K562 (cell line): ENCODE results near the gene LRRC58. TPM values are rescaled to one million over a fixed set of nuclear protein-coding genes. Genes with fewer than 3 reads are reported as not detected.

Experiments
- ATF2 ChIP-seq: sonication (generic); formaldehyde crosslinking; IDR thresholded peaks from 2 replicates; pipeline ENCODE4 v1.8.1; 2022; ENCODE audit warnings: missing genetic modification reagents
- CTBP1 ChIP-seq: fragments of 450-650 bp; IDR thresholded peaks from 2 replicates; pipeline ENCODE4 v1.6.1; 2016; ENCODE audit warnings: borderline replicate concordance
- ELK3 ChIP-seq: fragments of 450-650 bp; formaldehyde crosslinking; IDR thresholded peaks from 2 replicates; pipeline ENCODE4 v1.4.0; 2020; ENCODE audit warnings: mild to moderate bottlenecking
- ETV6 ChIP-seq, 3 experiments: fragments of 150-350 bp in 1 of 3; sonication (generic) in 1 of 3; formaldehyde crosslinking in 1 of 3; IDR thresholded peaks; 2 replicates each; pipeline versions ENCODE4 v1.6.1 to v1.8.0; 2014 to 2022; ENCODE audit warnings: borderline replicate concordance in 2 of 3, low read depth in 2 of 3, antibody characterized with exemption in 1 of 3, low read length in 1 of 3, mild to moderate bottlenecking in 1 of 3, missing genetic modification reagents in 1 of 3
- FUS ChIP-seq: fragments of 200-400 bp; formaldehyde crosslinking; optimal IDR thresholded peaks from 2 replicates; pipeline ENCODE3; 2017; ENCODE audit warnings: low read depth, low read length
- MEIS2 ChIP-seq: fragments of 450-650 bp; IDR thresholded peaks from 2 replicates; pipeline ENCODE4 v1.6.1; 2014; ENCODE audit warnings: mild to moderate bottlenecking; ENCODE audit not compliant: partially characterized antibody
- MTA1 ChIP-seq: fragments of 450-650 bp; IDR thresholded peaks from 2 replicates; pipeline ENCODE4 v1.6.1; 2017; ENCODE audit warnings: borderline replicate concordance
- MTA3 ChIP-seq: fragments of 450-650 bp; formaldehyde crosslinking; IDR thresholded peaks from 2 replicates; pipeline ENCODE4 v1.6.1; 2017; ENCODE audit warnings: mild to moderate bottlenecking, borderline replicate concordance
- NKRF ChIP-seq: fragments of 450-650 bp; IDR thresholded peaks from 2 replicates; pipeline ENCODE4 v1.6.1; 2016; ENCODE audit warnings: borderline replicate concordance
- PHB ChIP-seq: fragments of 250-450 bp; sonication (Bioruptor Pico); IDR thresholded peaks from 2 replicates; pipeline ENCODE4 v1.5.0; 2021
- PML ChIP-seq: IDR thresholded peaks from 2 replicates; pipeline ENCODE4 v1.6.1; 2012; ENCODE audit warnings: low read length, inconsistent platforms
- PRPF4 ChIP-seq: fragments of 200-400 bp; formaldehyde crosslinking; IDR thresholded peaks from one replicate; pipeline ENCODE4 v1.6.1; 2017; ENCODE audit warnings: low read length, low read depth, mild to moderate bottlenecking; ENCODE audit not compliant: insufficient read depth, poor library complexity, severe bottlenecking
- RBM17 ChIP-seq: fragments of 200-400 bp; formaldehyde crosslinking; IDR thresholded peaks from 2 replicates; pipeline ENCODE4 v1.6.1; 2017; ENCODE audit warnings: low read depth, mild to moderate bottlenecking, low read length, borderline replicate concordance
- TAF7 ChIP-seq: fragments of 450-650 bp; IDR thresholded peaks from 2 replicates; pipeline ENCODE4 v1.6.1; 2016; ENCODE audit warnings: missing genetic modification characterization, missing compliant biosample characterization
- U2AF1 ChIP-seq: fragments of 200-400 bp; formaldehyde crosslinking; optimal IDR thresholded peaks from 2 replicates; pipeline ENCODE3; 2017; ENCODE audit warnings: mild to moderate bottlenecking, low read depth, low read length, moderate library complexity
- YY1 ChIP-seq, 3 experiments: IDR thresholded peaks; 2 replicates each; pipeline ENCODE4 v1.6.1; 2011; ENCODE audit warnings: low read length in 2 of 3, mild to moderate bottlenecking in 2 of 3, moderate library complexity in 2 of 3, borderline replicate concordance in 1 of 3, control low read depth in 1 of 3, low read depth in 1 of 3; ENCODE audit not compliant: insufficient read depth in 3 of 3, insufficient replicate concordance in 2 of 3, control insufficient read depth in 1 of 3, insufficient read length in 1 of 3; ENCODE audit errors: extremely low read depth in 1 of 3
- ZBTB17 ChIP-seq: fragments of 450-650 bp; formaldehyde crosslinking; IDR thresholded peaks from 2 replicates; pipeline ENCODE4 v1.4.0; 2020; ENCODE audit warnings: mild to moderate bottlenecking
- ZNF347 ChIP-seq: fragments of 450-650 bp; formaldehyde crosslinking; IDR thresholded peaks from 2 replicates; pipeline ENCODE4 v1.4.0; 2020; ENCODE audit warnings: low read depth, mild to moderate bottlenecking, moderate library complexity
- ZNF41 ChIP-seq: fragments of 250-450 bp; sonication (Bioruptor Pico); conservative IDR thresholded peaks from 2 replicates; pipeline ENCODE4 v1.4.0; 2020; ENCODE audit warnings: mild to moderate bottlenecking
- ZNF778 ChIP-seq: fragments of 450-650 bp; formaldehyde crosslinking; IDR thresholded peaks from 2 replicates; pipeline ENCODE4 v1.4.0; 2020; ENCODE audit warnings: mild to moderate bottlenecking, moderate library complexity
- polyA plus RNA-seq, 8 experiments: library from polyadenylated mRNA; depleted of rRNA in 4 of 8; stranded (reverse) in 5 of 8; unstranded in 3 of 8; fragments of >200 nt; fragmentation: Nextera tagmentation in 2 of 8; fragmentation: Illumina TruSeq in 1 of 8; extraction: Ambion mirVana in 2 of 8; extraction: Trizol in 1 of 8; gene quantifications; 2 replicates each; pipeline versions ENCODE4 v1.2.1 to v1.2.3, GENCODE V29; 2011 to 2014; ENCODE audit warnings: inconsistent platforms in 1 of 8, missing spikeins in 1 of 8
- total RNA-seq, 7 experiments: library from RNA; depleted of rRNA in 6 of 7; stranded (reverse); fragments of >200 nt in 6 of 7; fragmentation: Illumina TruSeq in 2 of 7; extraction: Trizol in 2 of 7; gene quantifications; 2 replicates each; pipeline versions ENCODE4 v1.2.1 to v1.2.3, GENCODE V29; 2011 to 2021; ENCODE audit warnings: low replicate concordance in 1 of 7

Gene LRRC58
- total and polyA plus RNA-seq, 9 of the 15 experiments (the other 6 are each of a cell fraction or from before 2014, with no cell fraction given), result 5.6 to 26.6 (median 14.8) TPM

- no peak for TF ChIP-seq ELK3 (CRISPR knock-in tag)
- peak; percentile 54 for TF ChIP-seq MEIS2
- no peak for TF ChIP-seq PML
- no peak for TF ChIP-seq ZNF778 (CRISPR knock-in tag)
- TF ChIP-seq TAF7 (tag), result no peak
- TF ChIP-seq YY1 (IDR thresholded peaks at IDR 0.05; ENCODE audit: borderline replicate concordance in 1 of 3, control insufficient read depth in 1 of 3, extremely low read depth in 1 of 3, insufficient read depth in 3 of 3, insufficient read length in 1 of 3, insufficient replicate concordance in 2 of 3, low read depth in 1 of 3, low read length in 2 of 3), result peak in 2 of 3 experiments; percentile 32 to 38
- TF ChIP-seq U2AF1, result peak; percentile 64
- peak; percentile 95 for TF ChIP-seq CTBP1
- TF ChIP-seq FUS, result no peak
- TF ChIP-seq RBM17, result no peak
- no peak for TF ChIP-seq ETV6 (IDR thresholded peaks at IDR 0.05; ENCODE audit: borderline replicate concordance in 1 of 2, low read depth in 2 of 2, low read length in 1 of 2)
- TF ChIP-seq ETV6 (CRISPR knock-in tag; IDR thresholded peaks at IDR 0.05; ENCODE audit: borderline replicate concordance), result no peak
- TF ChIP-seq PRPF4, result peak; percentile 41
- no peak for TF ChIP-seq ZNF347 (CRISPR knock-in tag)
- no peak for TF ChIP-seq ATF2 (CRISPR knock-in tag)
- no peak for TF ChIP-seq MTA1
- no peak for TF ChIP-seq PHB (CRISPR knock-in tag)
- TF ChIP-seq ZBTB17 (CRISPR knock-in tag), result no peak
- no peak for TF ChIP-seq ZNF41 (CRISPR knock-in tag)
- TF ChIP-seq MTA3, result peak; percentile 74
- TF ChIP-seq NKRF, result no peak
Observed at GRCh38 chr3:120348991-120349854, at the start of gene LRRC58 (continued).
